ENCODE results near the gene SGCA.

- TF ChIP-seq CTCF (optimal IDR thresholded peaks at IDR 0.05 in 1 of 3, IDR thresholded peaks at IDR 0.05 in 1 of 3, conservative IDR thresholded peaks at IDR 0.05 in 1 of 3; ENCODE audit: extremely low read depth in 1 of 3, insufficient read depth in 2 of 3, low read length in 3 of 3): no peak
- TF ChIP-seq EZH2 (IDR thresholded peaks at IDR 0.05; ENCODE audit: low read length): no peak
Measured at GRCh38 chr17:50205963-50206505, 40.2 kb downstream of the SGCA start.

Measured in keratinocyte (primary cell).